Erythroblast (primary cell): Measurements from ENCODE around the gene PTPRN2.

Source experiments
- GATA1 ChIP-seq: IDR thresholded peaks from 2 replicates; pipeline ENCODE4 v1.6.1; 2011; ENCODE audit warnings: low read depth, mild to moderate bottlenecking, control low read depth, low read length, moderate library complexity
- POLR2A ChIP-seq: IDR thresholded peaks from 2 replicates; pipeline ENCODE4 v1.6.1; 2011; ENCODE audit warnings: mild to moderate bottlenecking, low read length

- TF ChIP-seq POLR2A (no peak), GATA1 (no peak)
Measured at GRCh38 chr7:157739031-157739430, 848.6 kb downstream of the PTPRN2 start.
